T follicular helper cell (primary cell): ENCODE measurements around the gene IDUA.

Source experiments
- DNase-seq: peaks from one replicate; pipeline ENCODE4 v3.0.0-alpha.2; 2020; ENCODE audit warnings: low read depth

Gene IDUA

GRCh38 chr4:1015179-1015578, 28.3 kb downstream of the IDUA start:
- DNase-seq, result no peak

- no peak for DNase-seq
These were observed 28.9 kb downstream of the IDUA start for GRCh38 chr4:1015746-1016145.

DNA sequence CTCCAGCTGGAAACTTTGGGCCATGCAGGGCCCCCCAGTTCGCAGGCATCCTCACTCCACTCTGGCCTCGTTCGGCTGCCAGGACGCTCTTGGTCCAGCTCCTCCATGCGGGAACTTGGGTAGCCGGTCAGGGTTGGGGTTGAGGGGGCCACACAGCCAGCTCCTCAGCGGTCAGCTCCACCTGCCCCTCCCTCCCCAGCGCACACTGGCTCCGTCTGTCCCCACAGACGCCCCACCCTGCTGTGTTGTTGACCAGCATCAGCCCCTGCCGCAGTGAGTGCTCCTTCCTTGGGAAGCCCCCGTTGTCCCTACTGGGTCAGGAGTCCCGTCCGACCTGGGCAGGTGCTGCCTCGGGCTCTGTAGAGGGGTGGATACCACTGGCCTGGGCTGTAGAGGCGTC, 30.4 kb downstream of the IDUA start:
- DNase-seq, result no peak

GRCh38 chr4:1017706-1018105, 30.9 kb downstream of the IDUA start:
- no peak for DNase-seq

DNA sequence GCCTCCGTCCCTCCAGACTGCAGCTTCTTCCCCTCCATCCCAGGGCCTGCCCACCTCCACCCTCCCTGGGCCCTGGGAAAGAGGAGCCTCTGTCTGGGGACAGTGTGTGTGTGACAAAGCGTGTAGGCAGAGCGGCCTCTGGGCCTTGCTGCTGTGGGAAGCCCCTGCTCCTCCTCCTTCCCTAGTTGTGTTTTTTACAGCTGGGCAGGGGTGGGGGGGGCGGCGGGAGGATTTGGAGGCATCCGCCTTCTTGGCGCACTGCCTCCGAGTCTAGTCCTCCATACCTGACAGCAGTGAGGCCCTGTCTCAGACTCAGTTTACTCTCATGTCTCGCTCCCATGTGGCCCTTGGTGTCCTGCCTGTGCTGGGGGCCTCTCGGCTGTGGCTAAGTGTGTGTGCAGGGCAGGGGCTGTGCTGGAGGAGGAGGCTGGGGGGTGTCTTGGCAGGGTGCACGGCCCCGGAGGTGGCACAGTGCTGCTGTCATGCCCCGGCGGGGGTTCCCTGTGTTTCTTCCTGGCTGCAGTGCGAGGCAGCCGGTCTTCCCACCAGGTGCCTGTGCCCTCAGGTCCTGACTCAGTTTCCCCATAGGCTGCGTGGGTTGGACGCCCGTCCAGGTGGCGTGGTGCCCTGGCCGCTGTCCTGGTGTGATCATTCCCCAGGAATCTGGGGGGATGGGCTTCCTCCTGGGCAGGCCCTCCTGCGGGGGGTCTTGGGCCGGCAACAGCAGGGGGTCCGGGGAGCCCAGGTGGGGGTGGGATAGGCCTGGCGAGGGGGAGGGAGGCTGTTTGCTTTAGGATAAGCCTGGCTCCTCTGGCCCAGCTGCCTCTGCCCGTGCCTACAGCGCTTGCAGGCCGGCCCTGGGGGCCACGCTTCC, 31.5 kb downstream of the IDUA start:
- no peak for DNase-seq

DNA sequence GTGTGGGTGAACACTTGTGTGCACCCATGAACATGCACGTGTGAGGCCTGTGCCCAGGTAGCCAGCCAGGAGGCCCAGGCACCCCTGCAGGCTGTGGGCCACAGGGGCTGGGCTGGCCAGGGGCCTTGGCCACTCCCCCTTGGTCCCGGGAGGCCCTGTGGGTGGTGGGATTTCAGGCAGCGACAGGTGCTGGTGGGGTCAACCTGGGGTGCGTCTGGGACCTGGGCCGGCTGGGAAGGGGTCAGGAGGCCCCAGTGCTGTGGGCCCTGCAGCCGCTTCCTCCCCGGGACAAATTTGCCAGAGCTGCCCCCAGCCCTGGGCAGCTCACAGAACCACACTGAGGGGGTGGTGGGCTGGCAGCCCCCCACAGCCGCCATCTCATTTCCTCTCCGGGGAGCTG, 32.5 kb downstream of the IDUA start:
- DNase-seq, result no peak

DNA sequence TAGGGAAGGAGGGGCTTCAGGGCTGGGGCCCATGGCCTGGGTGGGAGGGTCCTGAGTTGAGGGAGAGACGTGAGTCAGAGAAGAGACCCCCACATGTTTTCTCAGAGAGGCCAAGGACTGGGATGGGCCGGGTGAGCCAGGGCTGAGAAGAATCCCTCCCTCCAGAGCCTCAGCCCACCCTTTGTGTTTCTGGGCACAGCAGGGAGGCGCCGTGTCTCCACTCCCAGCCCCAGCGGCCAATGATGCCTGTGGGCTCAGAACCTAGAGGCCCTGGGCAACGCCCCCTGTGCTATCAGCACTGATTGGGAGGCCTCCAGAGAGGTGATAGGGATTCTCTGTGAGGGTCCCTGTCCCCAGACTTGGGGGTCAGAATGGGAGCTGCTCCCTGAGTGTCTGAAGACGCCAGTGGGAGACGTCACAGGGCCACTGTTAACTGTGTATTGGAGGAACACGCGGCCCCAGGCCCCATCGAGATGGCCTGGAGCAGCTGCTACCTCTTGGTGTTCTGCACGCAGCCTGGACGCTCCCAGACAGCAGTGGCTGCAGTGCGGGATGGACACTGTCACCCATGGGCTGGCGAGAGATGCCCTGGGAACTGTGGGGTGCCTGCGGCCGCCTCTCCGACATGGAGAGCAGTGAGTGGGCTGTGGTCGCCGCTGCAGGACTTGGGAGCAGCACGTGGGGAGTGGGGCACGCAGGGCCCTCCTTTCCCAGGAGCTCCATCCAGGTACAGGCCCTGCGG, 33.1 kb downstream of the IDUA start:
- DNase-seq, result no peak

DNA sequence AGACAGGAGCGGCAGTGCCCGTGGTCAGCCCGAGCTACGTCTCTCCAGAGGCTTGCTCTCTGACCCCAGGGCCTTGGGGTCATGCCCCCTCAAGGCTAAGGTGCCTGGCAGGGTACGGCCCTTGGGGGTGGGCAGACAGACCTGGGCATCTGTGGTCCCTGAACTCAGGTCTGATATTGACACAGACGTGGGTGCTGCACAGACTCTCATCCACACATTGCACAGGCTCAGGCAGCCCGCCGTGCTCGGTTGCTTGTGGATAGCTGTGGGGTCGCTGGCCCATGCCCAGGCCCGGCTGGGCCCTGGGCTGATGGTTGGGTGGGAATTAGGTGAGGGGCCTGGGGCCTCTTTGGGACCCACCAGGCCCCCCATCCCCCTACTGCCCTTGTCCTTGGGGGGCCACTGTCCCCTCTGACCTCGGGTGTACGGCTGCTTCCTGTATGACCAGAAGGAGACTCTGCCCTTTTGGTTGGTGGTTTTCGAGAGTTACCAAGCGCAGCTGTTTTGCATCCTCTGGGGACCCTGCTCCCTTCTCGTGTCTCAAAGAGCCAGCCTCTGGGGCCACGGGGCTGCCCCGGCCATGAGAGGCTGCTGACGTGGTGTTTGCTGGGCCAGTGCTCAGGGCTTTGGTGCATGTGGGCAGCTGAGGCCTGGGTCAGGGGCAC, 34.7 kb downstream of the IDUA start:
- DNase-seq, result no peak

GRCh38 chr4:1022051-1022738, 35.4 kb downstream of the IDUA start:
- DNase-seq, result no peak

DNA sequence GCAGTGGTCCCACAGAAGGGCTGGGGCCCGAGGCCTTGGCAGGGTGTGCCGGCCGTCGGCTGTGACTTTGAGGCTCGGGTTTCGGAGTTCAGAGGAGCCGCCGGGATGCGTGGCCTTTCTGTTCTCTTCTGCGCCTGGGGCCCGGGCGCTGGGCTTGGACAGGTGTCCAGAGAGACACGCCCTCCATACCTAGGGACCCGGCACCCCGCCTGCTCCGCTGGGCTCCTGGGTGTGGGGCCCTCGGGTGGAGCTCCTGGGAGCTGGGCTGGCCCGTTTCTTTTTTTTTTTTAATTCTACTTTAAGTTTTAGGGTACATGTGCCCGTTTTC, 35.9 kb downstream of the IDUA start:
- DNase-seq, result no peak

- DNase-seq, result no peak
These were observed 36.3 kb downstream of the IDUA start for GRCh38 chr4:1023075-1023640.

DNA sequence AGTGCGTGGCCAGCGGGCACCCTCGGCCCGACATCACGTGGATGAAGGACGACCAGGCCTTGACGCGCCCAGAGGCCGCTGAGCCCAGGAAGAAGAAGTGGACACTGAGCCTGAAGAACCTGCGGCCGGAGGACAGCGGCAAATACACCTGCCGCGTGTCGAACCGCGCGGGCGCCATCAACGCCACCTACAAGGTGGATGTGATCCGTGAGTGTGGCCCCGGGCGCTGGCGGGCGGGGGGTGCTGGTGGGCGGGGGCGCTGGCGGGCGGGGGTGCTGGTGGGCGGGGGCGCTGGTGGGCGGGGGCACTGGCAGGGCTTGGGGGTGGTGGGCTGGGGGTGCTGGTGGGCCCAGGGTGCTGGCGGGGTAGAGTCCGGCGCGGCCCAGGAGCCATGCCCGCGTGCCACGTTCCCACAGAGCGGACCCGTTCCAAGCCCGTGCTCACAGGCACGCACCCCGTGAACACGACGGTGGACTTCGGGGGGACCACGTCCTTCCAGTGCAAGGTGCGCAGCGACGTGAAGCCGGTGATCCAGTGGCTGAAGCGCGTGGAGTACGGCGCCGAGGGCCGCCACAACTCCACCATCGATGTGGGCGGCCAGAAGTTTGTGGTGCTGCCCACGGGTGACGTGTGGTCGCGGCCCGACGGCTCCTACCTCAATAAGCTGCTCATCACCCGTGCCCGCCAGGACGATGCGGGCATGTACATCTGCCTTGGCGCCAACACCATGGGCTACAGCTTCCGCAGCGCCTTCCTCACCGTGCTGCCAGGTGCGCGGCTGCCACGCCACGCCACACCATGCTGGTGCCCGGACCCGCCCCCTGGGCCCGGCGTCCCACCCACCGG, 37.3 kb downstream of the IDUA start:
- no peak for DNase-seq

GRCh38 chr4:1024882-1025545, 38.2 kb downstream of the IDUA start:
- no peak for DNase-seq

DNA sequence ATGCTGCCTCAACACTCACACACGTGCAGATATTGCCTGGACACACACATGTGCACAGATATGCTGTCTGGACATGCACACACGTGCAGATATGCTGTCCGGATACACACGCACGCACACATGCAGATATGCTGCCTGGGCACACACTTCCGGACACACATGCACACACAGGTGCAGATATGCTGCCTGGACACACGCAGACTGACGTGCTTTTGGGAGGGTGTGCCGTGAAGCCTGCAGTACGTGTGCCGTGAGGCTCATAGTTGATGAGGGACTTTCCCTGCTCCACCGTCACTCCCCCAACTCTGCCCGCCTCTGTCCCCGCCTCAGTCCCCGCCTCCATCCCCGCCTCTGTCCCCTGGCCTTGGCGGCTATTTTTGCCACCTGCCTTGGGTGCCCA, 39.3 kb downstream of the IDUA start:
- peak; percentile 20 for DNase-seq

- no peak for DNase-seq
These were observed 40.5 kb downstream of the IDUA start for GRCh38 chr4:1027219-1027914.

DNA sequence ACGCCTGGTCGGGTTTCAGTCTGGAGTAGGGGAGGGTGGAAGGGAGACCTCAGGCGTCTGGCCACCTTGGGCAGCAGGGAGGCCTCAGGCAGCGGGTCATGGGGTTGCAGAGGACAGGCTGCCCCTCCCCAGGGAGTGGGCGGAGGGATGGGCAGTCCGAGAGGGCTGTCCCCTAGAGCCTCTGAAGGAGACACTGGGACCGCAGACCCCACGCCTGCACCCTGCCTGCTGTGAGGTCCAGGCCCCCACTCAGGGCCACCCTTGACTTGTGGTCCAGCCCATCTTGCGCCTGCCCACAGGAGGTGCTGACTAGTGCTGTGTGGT, 41.0 kb downstream of the IDUA start:
- DNase-seq, result no peak

DNA sequence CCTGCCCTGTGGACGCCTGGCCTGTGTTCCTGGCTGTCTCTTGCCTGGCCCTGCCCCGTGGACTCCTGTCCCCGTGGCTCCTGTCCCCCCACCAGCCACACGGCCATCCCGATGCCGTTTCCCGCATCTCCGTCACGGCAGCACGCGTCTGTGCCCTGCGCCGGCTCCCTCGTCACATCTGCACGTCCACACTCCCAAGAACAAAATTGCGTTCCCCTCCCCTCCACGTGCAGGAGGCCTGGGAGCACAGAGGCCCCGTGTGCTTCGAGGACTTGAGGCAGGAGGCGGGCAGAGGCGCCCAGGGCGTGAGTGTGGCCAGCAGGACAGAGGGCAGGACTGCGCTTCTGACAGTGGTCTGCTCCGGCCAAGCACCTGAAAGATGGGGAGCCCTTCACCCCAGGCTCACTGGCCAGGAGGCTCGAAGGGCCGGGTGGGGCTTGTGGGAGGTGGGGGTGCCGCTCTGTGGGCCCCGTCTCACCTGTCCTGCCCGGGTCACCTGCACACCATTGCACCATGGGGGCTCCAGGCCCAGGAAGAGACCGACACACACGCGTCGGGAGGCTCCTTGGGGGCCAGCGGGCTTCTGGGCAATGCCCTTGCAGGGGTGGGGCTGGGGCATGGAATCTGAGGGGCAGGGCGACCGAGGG, 41.9 kb downstream of the IDUA start:
- no peak for DNase-seq

DNA sequence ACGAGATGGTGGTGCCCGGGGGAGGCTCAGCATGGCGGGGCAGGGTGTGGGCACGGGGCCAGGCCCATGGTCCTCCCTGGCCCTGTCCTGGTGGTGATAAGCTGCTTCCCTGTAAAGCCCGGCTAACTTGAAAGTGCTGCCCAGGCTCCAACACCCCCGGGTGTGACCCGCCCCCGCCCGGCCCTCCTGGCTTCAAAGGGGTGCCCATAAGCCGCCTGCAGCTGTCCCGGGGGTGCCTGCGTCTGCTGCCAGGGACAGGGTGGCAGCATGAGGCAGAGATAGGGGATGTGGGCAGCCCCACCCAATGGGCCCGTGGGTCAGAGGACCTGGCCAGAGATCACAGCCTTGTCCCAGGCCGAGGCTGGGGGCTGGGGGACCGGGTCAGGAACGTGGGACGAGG, 42.7 kb downstream of the IDUA start:
- no peak for DNase-seq

- DNase-seq, result no peak
These were observed 43.2 kb downstream of the IDUA start for GRCh38 chr4:1030031-1030430.

- no peak for DNase-seq
These were observed 43.7 kb downstream of the IDUA start for GRCh38 chr4:1030559-1030958.
